Stimulated activated CD8-positive, alpha-beta memory T cell treated with anti-CD3 and anti-CD28 coated beads, Interleukin-4, amount 100 ng/mL, for 48 hours (primary cell): ENCODE results near the gene SYNPO2.
"Not testable (repeated sequence)": the region's sequence is repeated elsewhere in the genome, so short reads cannot be mapped to it uniquely, and the experiment has no call there.

Experiments
- DNase-seq: peaks from one replicate; pipeline ENCODE4 v3.0.0-alpha.2; 2020

The SYNPO2 gene

GRCh38 chr4:119003001-119003400 lies 114.3 kb downstream of the SYNPO2 start:
- not testable (repeated sequence) for DNase-seq

GRCh38 chr4:119005928-119006460 lies 117.3 kb downstream of the SYNPO2 start:
- DNase-seq = no peak

- no peak for DNase-seq
These were observed 120.1 kb downstream of the SYNPO2 start for GRCh38 chr4:119008761-119009160.

GRCh38 chr4:119010221-119010620 lies 121.6 kb downstream of the SYNPO2 start:
- not testable (repeated sequence) for DNase-seq

- DNase-seq = no peak
These were observed 122.4 kb downstream of the SYNPO2 start for GRCh38 chr4:119010909-119011606.

GRCh38 chr4:119011607-119011988 lies 122.9 kb downstream of the SYNPO2 start:
- no peak for DNase-seq

GRCh38 chr4:119014658-119015057 lies 126.0 kb downstream of the SYNPO2 start:
- no peak for DNase-seq

- DNase-seq = no peak
These were observed 128.0 kb downstream of the SYNPO2 start for GRCh38 chr4:119016636-119017035.

- DNase-seq = no peak
These were observed 129.0 kb downstream of the SYNPO2 start for GRCh38 chr4:119017636-119018035.

GRCh38 chr4:119020158-119020557 lies 131.5 kb downstream of the SYNPO2 start:
- no peak for DNase-seq

GRCh38 chr4:119022520-119022919 lies 133.9 kb downstream of the SYNPO2 start:
- not testable (repeated sequence) for DNase-seq

- DNase-seq = no peak
These were observed 135.4 kb downstream of the SYNPO2 start for GRCh38 chr4:119024102-119024501.

- DNase-seq = no peak
These were observed 136.8 kb downstream of the SYNPO2 start for GRCh38 chr4:119025420-119025819.

GRCh38 chr4:119025916-119026661 lies 137.4 kb downstream of the SYNPO2 start:
- no peak for DNase-seq

GRCh38 chr4:119026662-119027444 lies 138.2 kb downstream of the SYNPO2 start:
- no peak for DNase-seq

- DNase-seq = no peak
These were observed 139.2 kb downstream of the SYNPO2 start for GRCh38 chr4:119027811-119028210.

GRCh38 chr4:119028296-119028695 lies 139.6 kb downstream of the SYNPO2 start:
- DNase-seq = no peak

- DNase-seq = no peak
These were observed 141.3 kb downstream of the SYNPO2 start for GRCh38 chr4:119029847-119030535.

GRCh38 chr4:119030536-119030890 lies 141.9 kb downstream of the SYNPO2 start:
- no peak for DNase-seq

GRCh38 chr4:119031218-119031617 lies 142.6 kb downstream of the SYNPO2 start:
- DNase-seq = no peak

GRCh38 chr4:119032921-119033685 lies 144.4 kb downstream of the SYNPO2 start:
- DNase-seq = no peak
